Caco-2 (cell line): ENCODE measurements around the gene RUFY2. TPM values are rescaled to one million over a fixed set of nuclear protein-coding genes. Genes with fewer than 3 reads are reported as not detected.

Source experiments
- BruUV-seq: library from RNA; stranded (reverse); fragments of 400-500 nt; replicated peaks from 2 replicates; lab custom pipeline; 2021; lab: Mats Ljungman, UMichigan
- CTCF ChIA-PET: fragments of 300-600 bp; sonication (Branson Sonifier 250); formaldehyde crosslinking; loops from one replicate; lab custom pipeline; 2022; ENCODE audit warnings: antibody characterized with exemption; lab: Charles Lee
- POLR2A ChIA-PET: fragments of 300-600 bp; sonication (Branson Sonifier 250); formaldehyde crosslinking; loops from one replicate; lab custom pipeline; 2022; ENCODE audit warnings: antibody characterized with exemption; lab: Charles Lee
- DNase-seq, 2 experiments: peaks; one replicate each; pipeline versions ENCODE4 v3.0.0 to v3.0.0-alpha.2; 2020 to 2022
- H3K27me3 ChIP-seq: replicated peaks from 2 replicates; pipeline ENCODE4 v1.6.0; 2011; ENCODE audit warnings: low read length; ENCODE audit not compliant: control insufficient read depth, insufficient read depth
- H3K36me3 ChIP-seq: 2 replicates; pipeline ENCODE4 v1.5.1; 2011; ENCODE audit warnings: low read length; ENCODE audit not compliant: control insufficient read depth, insufficient read depth
- H3K4me1 ChIP-seq: fragments of 250-450 bp; sonication (Bioruptor Pico); 2 replicates; pipeline ENCODE4 v1.5.1; 2020; ENCODE audit warnings: mild to moderate bottlenecking
- H3K4me3 ChIP-seq: 2 replicates; pipeline ENCODE4 v1.5.1; 2011; ENCODE audit warnings: low read depth, mild to moderate bottlenecking, control low read depth, low read length
- H3K9me3 ChIP-seq: fragments of 250-450 bp; sonication (Bioruptor Pico); 2 replicates; pipeline ENCODE4 v1.5.1; 2020; ENCODE audit warnings: mild to moderate bottlenecking, moderate library complexity
- H3K27ac Mint-ChIP-seq: one replicate; pipeline ENCODE4 v1.8.0; 2022; ENCODE audit warnings: mixed read lengths; ENCODE audit not compliant: unreplicated experiment
- H3K27me3 Mint-ChIP-seq: one replicate; pipeline ENCODE4 v1.8.0; 2022; ENCODE audit warnings: mixed read lengths; ENCODE audit not compliant: insufficient read depth, unreplicated experiment
- H3K36me3 Mint-ChIP-seq: one replicate; pipeline ENCODE4 v1.8.0; 2022; ENCODE audit warnings: mild to moderate bottlenecking, mixed read lengths; ENCODE audit not compliant: insufficient read depth, unreplicated experiment
- H3K4me1 Mint-ChIP-seq: one replicate; pipeline ENCODE4 v1.8.0; 2022; ENCODE audit warnings: low read depth, mixed read lengths; ENCODE audit not compliant: unreplicated experiment
- H3K4me3 Mint-ChIP-seq: one replicate; pipeline ENCODE4 v1.8.0; 2022; ENCODE audit warnings: mild to moderate bottlenecking, moderate library complexity, mixed read lengths; ENCODE audit not compliant: unreplicated experiment
- H3K9me3 Mint-ChIP-seq: one replicate; pipeline ENCODE4 v1.8.0; 2022; ENCODE audit warnings: mixed read lengths; ENCODE audit not compliant: unreplicated experiment
- CTCF ChIP-seq, 2 experiments: fragments of 200-600 bp in 1 of 2; IDR thresholded peaks; 1 replicate in 1 of 2; 2 replicates in 1 of 2; pipeline versions ENCODE4 v1.5.1 to v1.8.0; 2011 to 2022; ENCODE audit warnings: antibody characterized with exemption in 1 of 2, control low read depth in 1 of 2, inconsistent platforms in 1 of 2, low read depth in 1 of 2, low read length in 1 of 2, mild to moderate bottlenecking in 1 of 2, moderate library complexity in 1 of 2; ENCODE audit not compliant: insufficient read depth in 1 of 2, severe bottlenecking in 1 of 2, unreplicated experiment in 1 of 2
- intact Hi-C: fragments of 100-400 bp; cut with micrococcal nuclease; formaldehyde crosslinking; loops from one replicate; pipeline ENCODE4 v1.10.0; 2022; ENCODE audit not compliant: unreplicated experiment
- total RNA-seq: library from RNA; stranded (reverse); gene quantifications from 2 replicates; pipeline ENCODE4 v1.2.3, GENCODE V29; 2022

RUFY2 gene
- total RNA-seq, 1 experiment from 2014 or later, result 44.0 TPM

DNA sequence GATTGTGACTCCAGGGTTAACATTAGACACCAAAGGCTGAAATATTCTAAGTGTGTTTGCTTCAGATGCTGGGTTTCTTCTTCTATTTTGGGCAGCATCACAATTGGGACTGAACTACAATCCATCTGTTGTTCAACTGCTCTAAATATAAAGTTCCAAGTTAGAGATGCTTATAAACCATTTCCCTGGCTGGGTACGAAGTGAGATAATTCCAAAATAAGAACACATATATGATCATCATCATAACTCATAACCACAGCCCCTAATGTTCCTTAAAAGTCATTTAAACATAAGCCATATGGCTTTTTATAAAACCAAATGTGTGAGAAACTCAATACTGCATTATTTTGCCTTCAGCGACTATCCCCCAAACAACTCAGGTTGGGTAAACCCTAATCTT, 35.9 kb upstream of the RUFY2 start:
- no peaks in the 10 kb centered on the region for H3K4me1 Mint-ChIP-seq
- H3K4me3 Mint-ChIP-seq, result no peak overlapping the region
- no peaks in the 10 kb centered on the region for H3K4me1 ChIP-seq
- TF ChIP-seq CTCF (IDR thresholded peaks at IDR 0.05; ENCODE audit: insufficient read depth in 1 of 2, low read depth in 1 of 2, low read length in 1 of 2, severe bottlenecking in 1 of 2, unreplicated experiment in 1 of 2), result no peak
- H3K27me3 Mint-ChIP-seq, result no peaks in the 10 kb centered on the region
- DNase-seq, result no peak
- intact Hi-C loops, result no loop called here
- H3K36me3 Mint-ChIP-seq, result peaks cover 78% of the 10 kb centered on the region
- H3K4me3 ChIP-seq, result no peak overlapping the region
- no peaks in the 10 kb centered on the region; the same call in 1 of the 2 replicates for H3K36me3 ChIP-seq
- no peaks in the 10 kb centered on the region for H3K27me3 ChIP-seq
- ChIA-PET POLR2A (no interaction called here), CTCF (no interaction called here)
- no peak overlapping the region for H3K27ac Mint-ChIP-seq
- no peaks in the 10 kb centered on the region for H3K9me3 ChIP-seq
- H3K9me3 Mint-ChIP-seq, result no peaks in the 10 kb centered on the region
- BruUV-seq, result no TSS peak

- Mint-ChIP-seq H3K27ac (no peak overlapping the region), H3K27me3 (no peaks in the 10 kb centered on the region), H3K4me3 (no peak overlapping the region), H3K9me3 (no peaks in the 10 kb centered on the region), H3K36me3 (peaks cover 81% of the 10 kb centered on the region), H3K4me1 (no peaks in the 10 kb centered on the region)
- DNase-seq, result no peak
- no TSS peak for BruUV-seq
- TF ChIP-seq CTCF (IDR thresholded peaks at IDR 0.05; ENCODE audit: insufficient read depth in 1 of 2, low read depth in 1 of 2, low read length in 1 of 2, severe bottlenecking in 1 of 2, unreplicated experiment in 1 of 2), result no peak
- H3K9me3 ChIP-seq, result no peaks in the 10 kb centered on the region
- intact Hi-C loops, result no loop called here
- ChIA-PET CTCF (no interaction called here), POLR2A (no interaction called here)
- no peak overlapping the region for H3K4me3 ChIP-seq
- H3K36me3 ChIP-seq, result peaks cover 3% of the 10 kb centered on the region; the same call in 1 of the 2 replicates
- H3K4me1 ChIP-seq, result no peaks in the 10 kb centered on the region
- no peaks in the 10 kb centered on the region for H3K27me3 ChIP-seq
Measured at GRCh38 chr10:68440898-68441297, 33.8 kb upstream of the RUFY2 start.

- TF ChIP-seq CTCF (IDR thresholded peaks at IDR 0.05; ENCODE audit: insufficient read depth in 1 of 2, low read depth in 1 of 2, low read length in 1 of 2, severe bottlenecking in 1 of 2, unreplicated experiment in 1 of 2), result no peak
- ChIA-PET POLR2A (no interaction called here), CTCF (no interaction called here)
- H3K36me3 ChIP-seq, result peaks cover 3% of the 10 kb centered on the region; the same call in 1 of the 2 replicates
- Mint-ChIP-seq H3K9me3 (no peaks in the 10 kb centered on the region), H3K27me3 (no peaks in the 10 kb centered on the region), H3K27ac (no peak overlapping the region), H3K4me1 (no peaks in the 10 kb centered on the region), H3K36me3 (peaks cover 73% of the 10 kb centered on the region), H3K4me3 (no peak overlapping the region)
- no peaks in the 10 kb centered on the region for H3K4me1 ChIP-seq
- no TSS peak for BruUV-seq
- no peak overlapping the region for H3K4me3 ChIP-seq
- no peak for DNase-seq
- no peaks in the 10 kb centered on the region for H3K27me3 ChIP-seq
- H3K9me3 ChIP-seq, result no peaks in the 10 kb centered on the region
- intact Hi-C loops, result no loop called here
Measured at GRCh38 chr10:68435803-68436202, 28.7 kb upstream of the RUFY2 start.
